Fibroblast of lung (primary cell): ENCODE data around the gene POFUT1.

Experiments used
- CTCF ChIP-seq, 2 donors: IDR thresholded peaks in 1 of 2; conservative IDR thresholded peaks in 1 of 2; 1 replicate in 1 of 2; 2 replicates in 1 of 2; pipeline ENCODE4 v1.5.1; 2011 to 2012; ENCODE audit warnings: low read length in 2 of 2, control low read depth in 1 of 2, inconsistent platforms in 1 of 2, low read depth in 1 of 2, mild to moderate bottlenecking in 1 of 2
- EZH2 ChIP-seq: IDR thresholded peaks from 2 replicates; pipeline ENCODE4 v1.5.1; 2012; ENCODE audit warnings: low read length, control low read depth, mild to moderate bottlenecking; ENCODE audit errors: missing control alignments

GRCh38 chr20:32229251-32229747 lies 21.6 kb downstream of the POFUT1 start:
- TF ChIP-seq EZH2: no peak
- no peak for TF ChIP-seq CTCF (conservative IDR thresholded peaks at IDR 0.05 in 1 of 2, IDR thresholded peaks at IDR 0.05 in 1 of 2; ENCODE audit: low read depth in 1 of 2, low read length in 2 of 2)
